Activated T-cell treated with anti-CD3 and anti-CD28 coated beads for 4 hours (primary cell): ENCODE measurements around the gene TOX4.

ENCODE experiments used
- DNase-seq: peaks from one replicate; pipeline ENCODE4 v3.0.0-alpha.2; 2020

The TOX4 gene

DNA sequence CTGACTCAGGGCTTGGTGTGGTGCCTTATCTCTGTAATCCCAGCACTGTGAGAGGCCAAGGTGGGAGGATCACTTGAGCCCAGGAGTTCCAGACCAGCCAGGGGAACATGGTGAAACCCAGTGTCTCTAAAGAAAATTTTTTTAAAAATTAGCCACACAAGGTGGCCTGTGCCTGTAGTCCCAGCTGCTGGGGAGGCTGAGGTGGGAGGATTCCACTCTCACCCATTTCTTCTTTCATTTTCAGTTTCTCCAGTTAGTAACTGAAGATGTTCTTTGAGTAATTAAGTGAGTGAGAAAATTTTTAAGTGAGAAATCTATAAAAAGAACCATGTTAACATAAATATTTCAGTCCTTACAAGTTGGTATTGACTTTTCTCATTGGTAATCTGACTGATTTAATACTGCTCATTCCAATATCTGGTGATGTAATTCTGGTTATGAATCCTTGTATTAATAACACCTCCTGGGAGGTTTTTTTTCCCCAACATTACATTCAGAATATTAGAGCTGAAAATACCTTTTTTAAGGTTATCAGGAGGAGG, 28.1 kb downstream of the TOX4 start:
- no peak for DNase-seq

GRCh38 chr14:21506557-21506956, 29.6 kb downstream of the TOX4 start:
- no peak for DNase-seq

- no peak for DNase-seq
These were observed 32.6 kb downstream of the TOX4 start for GRCh38 chr14:21509432-21510143.

GRCh38 chr14:21510735-21511657, 34.0 kb downstream of the TOX4 start, which contains the start of gene METTL3:
Gene METTL3 (minus strand): TSS chr14:21511340. CDS start chr14:21511223, 117 bp downstream.
- DNase-seq: peak; percentile 87

DNA sequence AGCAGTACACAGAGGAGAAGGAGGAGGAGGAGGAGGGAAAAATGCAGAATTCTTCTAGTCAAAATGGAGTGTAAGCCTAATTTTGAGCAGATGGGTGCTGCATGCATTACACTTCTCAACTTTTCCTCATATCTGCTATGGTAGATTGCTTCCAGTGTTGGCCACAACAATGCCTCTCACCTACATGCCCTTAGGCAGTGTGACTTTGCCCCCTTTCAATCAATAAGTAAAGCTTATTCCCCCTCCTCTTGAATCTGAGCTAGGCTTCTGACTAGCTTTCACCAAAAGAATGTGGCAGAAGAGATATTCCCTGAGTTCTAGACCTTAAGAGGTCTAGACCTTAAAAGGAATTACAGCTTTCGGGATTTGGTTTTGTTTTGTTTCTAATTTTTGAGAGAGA, 37.3 kb downstream of the TOX4 start:
- DNase-seq: no peak

DNA sequence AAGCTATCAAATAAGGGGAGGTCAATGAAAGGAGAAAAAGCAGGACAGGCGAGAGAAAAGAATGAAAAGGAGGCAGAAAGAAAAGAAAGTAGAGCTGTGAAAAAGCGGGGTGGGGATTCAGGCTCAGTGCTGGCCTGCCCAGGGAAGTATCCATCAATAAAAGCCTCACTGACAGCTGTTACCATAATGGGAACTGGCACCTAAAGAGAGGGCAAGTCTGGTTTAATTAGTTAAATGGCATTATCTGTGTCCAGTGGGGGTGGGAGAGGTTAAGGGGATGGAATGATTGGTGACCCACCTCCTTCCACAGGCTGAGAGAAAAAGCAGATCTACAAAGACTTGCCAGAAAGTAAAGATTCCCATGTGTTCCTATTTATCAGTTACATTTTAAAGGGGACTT, 41.7 kb downstream of the TOX4 start:
- no peak for DNase-seq

GRCh38 chr14:21520767-21521166, 43.8 kb downstream of the TOX4 start:
- DNase-seq: no peak

DNA sequence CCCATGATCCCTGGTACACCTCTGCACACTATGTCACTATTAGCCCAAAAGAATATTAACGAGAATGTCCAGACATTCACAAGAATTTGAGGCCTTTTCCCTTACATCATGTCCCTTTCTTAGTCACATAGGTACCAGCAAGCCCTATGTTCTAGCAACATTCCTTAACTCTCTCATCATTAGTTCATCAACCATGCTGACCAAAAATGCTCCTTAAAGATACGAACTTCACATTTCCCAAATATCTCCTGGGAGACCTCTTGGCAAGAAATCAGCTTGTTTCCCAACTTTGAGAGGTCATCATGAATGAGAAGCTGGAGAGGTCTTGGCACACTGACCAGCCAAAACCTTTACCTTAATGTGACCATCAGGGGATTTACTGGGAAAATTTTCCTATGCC, 44.5 kb downstream of the TOX4 start:
- DNase-seq: no peak

DNA sequence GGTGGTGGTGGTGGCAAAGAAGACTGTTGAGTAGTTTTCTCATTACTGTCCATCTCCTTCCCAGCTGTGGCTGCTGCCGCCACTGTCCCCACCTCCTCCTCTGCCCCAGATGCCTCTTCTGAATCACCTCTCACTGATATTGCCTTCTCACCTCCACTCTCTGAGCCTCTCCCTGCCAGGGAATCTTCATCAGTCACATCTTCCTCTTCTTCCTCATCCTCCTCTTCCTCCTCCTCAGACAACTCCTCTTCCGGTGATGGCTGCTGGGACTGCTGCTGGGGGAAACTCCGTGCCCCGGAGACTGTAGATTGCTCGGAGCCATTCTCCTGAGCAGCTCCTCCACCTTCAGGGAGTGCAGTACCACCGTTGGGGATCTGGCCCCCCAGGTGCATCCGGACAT, 46.2 kb downstream of the TOX4 start:
- no peak for DNase-seq

DNA sequence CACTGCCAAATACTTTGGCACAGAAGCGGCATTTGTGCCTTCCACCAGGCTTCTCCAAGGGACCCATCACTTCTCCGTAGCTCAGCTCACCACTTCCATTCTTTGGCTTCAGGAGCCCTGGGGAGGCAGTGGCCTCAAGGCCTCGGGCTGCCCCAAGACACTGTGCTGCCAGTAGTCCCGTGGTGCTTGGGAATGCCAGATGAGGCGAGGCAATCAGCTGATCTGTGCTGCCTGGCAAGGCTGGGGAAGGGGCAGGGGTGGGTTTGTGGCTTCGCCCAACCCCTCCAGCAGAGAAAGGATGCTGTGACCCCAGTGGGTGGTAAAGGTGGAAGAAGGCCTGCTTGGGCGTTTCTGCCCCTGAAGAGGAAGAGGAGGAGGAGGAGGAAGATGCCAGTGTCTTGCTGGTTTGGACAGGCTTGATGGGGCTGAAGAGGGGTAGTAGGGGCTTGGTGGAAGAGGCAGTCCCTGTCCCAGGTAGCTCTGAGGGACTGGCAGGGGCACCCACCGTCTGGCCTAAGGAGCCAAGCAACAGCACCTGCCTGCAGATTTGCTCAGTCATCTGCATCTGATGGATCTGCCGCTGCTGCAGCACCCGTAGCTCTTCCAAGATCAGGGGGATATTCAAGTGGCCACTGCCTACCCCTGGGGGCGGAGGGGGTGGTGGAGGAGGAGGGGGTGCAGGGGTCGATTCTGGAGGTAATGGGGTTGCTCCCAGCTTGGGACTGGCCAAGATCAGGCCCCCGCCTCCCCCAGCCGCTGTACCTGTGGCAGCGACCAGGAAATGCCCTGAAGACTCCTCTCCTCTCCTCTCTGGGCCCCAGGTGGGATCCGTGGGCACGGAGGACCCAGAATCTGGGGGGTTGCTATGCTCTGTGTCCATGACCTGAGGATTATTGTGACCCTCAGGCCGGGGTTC, 47.8 kb downstream of the TOX4 start:
- no peak for DNase-seq

DNA sequence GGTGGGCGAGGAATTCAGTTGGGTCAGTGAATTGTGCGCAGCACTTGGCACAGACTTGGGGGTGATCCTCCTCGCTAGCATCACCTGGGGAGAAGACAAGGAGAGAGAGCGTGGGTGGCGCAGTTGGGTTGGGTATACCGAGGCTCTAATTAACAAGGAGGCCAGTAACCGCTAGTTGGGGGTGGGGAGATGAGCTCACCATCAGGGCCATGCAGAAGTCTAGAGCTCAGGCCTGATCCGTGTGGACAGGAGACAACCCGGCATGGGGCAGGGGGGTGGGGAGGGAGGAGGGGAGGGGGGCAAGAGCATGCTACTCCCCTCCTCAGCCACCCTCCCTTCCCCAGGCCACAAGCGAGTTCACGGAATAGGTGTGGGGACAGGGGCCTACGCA, 48.6 kb downstream of the TOX4 start:
- DNase-seq: no peak

DNA sequence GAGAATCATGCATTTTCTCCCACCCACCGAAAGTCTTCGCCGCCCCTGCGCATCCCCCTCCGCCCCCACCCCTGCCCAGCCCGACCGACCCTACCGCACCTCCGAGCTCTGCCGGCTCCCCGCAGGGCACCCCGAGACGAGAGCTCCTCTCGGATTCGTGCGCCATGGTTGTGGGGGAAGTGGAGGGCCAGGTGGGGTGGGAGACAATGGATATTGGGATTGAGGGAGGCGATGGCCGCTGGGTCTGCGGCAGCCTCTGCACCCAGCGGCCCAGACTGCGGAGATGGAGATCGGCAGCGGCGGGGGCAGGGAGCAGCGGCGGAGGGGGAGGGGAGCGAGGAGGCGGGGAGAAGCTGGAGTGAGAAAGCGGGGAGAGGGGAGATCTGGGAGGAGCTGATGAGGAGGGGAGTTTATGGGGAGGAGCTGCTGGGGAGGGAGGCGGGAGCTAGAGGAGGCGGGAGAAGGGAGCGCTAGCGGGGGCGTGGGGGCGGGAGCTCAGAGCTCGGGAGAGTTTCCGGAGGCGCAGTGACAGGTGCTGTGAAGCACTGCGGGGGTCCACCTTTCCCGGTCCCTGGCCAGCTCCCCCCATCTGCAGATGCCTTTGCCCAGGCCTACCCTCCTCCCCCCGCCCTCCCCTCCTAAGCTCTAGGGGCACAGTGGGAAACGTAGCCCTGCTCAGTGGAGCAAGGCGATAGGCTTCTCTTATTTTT, 49.1 kb downstream of the TOX4 start, which contains the start of gene SALL2:
Gene SALL2 (minus strand): TSS at position 385 of the 710 bp plus-strand sequence. CDS start 219 bp downstream, at position 166.
- peak; percentile 56 for DNase-seq

DNA sequence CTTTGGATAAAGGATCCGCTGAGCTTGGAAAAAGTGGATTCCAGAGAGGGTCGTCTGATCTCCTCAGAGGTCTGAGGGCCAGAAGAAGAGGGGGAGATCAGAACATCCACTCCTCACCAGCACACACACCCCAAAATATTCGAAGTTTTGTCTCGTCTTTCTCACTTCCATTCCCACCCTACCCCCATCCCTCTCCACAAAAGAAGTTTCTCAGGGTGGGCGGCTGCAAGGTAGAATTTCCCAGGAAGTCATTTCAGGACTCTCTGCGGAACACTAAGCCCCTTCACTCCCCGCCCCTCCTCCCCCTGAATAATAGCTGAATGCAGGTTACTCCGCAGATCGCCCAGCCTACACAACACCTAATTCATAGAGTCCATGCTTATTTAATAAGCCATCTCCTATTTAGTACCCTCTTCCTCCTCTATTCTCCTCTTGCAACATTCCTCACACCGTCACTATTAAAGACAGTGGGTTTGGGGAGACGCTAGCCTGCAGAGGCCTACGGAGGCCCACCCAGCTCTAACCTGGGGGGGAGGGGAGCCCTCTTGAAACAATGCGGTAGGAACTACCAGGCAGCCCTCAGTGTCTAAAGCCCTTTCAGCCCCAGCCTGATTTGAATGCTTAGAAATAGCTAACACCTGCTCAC, 49.8 kb downstream of the TOX4 start:
- DNase-seq: no peak

DNA sequence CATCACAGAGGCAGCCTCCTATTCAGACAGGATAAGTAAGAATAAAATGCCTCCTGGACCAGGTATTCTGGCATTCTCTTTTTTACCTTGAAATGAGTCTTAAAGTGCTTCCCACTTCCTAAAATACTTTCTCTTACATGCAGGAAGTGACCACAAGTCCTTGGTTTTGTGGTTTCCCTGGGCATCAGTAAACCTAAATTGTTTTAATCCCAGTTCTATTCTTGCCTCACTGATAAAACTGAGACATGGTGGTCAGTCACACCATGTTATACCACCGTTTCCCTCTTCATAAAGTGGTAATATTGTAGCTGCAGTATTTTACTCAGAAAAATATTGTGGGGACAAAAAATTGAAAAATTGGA, 50.3 kb downstream of the TOX4 start:
- no peak for DNase-seq

DNA sequence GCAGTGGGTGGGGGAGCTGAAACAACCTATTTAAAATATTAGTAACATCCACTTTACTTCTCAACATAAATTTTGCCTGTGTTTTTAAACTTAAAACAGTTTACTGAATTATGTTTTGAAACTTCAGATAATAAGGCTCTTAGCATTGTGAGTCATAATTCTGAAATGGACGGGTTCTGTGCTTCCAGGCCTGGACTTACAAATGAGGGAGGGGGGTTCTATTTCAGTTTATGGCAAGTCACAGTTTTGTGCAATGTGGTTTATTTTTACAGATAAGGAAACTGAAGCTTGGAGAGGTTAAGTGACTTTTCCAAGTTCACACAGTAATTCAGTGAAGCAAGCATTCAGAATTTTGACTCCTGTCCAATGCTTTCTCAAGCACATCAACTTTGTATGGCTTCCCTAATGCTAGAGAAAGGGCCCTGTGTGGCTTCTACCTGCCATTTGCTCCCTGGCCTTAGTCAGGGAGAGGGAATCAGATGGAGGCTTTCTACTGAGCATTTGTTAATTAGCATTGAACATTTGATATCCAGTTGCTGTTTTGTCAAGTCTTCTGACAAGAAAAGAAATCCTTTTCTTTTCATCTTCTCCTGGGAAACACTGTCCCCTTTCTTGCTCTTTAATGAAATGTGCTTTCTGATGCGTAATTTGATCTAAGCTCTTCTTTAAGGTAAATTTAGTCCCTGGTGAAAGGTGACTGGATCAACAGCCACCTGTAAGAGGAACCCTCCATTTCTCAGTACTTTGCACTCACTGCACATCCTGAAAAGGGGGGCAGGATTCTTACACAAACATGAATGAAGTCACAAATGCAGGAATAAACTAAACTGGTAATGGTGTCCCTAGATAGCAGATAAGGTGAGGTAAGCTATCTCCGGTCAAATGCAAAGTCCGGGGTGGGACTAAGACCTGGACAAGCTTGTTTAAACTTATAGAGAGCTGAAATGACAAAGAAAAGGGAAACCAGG, 51.7 kb downstream of the TOX4 start:
- no peak for DNase-seq

GRCh38 chr14:21529515-21529914, 52.5 kb downstream of the TOX4 start:
- no peak for DNase-seq

DNA sequence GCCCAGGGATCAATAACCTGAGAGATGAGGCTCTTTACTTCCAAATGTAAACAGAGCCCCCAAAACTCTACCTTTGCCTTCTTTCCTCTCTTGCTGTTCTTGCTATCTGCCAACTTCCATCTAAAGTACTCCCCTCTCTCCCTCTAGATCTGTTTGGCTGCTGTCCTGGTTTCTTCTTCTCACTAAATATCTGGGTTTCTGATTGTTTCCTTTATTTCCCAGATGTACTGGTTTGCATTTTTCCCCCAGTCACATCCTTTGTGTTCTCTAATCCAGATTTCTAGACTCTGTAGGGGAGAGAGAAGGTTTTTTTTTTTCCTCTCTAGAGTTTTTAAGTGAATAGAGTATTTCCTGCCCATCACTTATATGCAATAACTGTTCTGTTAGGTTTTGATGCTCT, 56.3 kb downstream of the TOX4 start:
- no peak for DNase-seq

GRCh38 chr14:21534576-21534975, 57.6 kb downstream of the TOX4 start:
- no peak for DNase-seq

DNA sequence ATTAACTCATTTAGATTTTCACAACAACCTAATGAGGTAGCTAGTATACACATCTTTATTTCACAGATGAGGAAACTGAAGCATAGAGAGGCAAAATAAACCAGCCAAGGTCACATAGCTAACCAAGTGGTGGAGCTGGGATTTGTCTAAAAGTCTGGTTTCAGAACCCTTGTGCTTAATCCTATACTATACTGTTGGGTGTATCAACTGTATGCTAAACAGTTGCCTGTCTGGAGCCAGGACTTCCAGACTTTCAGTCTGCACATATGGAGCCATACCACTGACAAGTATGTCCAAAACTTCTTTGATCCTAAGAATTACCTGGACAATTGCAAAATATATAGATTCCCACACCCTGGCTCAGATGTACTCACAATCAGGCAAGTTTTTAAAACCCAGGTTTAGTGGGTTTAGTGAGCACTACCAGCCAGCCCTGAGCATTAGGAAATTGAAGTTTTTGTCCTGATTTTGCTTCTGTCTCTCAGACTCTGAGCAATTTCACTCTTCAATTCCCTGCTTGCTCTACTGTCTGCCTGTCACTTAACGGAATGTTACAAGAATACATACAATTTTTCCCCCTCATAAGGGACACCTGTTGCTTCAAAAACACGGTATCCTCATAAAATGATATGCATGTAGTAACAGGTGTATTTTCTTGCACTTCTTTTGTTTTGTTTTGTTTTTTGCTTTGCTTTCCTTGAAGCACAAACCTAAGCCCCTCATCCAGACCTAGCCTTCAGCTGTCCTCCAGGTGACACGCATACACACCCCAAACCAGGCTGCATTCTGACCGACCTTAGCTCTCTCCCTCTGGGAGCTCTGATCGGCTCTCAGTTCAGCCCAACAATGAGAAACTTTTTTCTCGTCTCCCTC, 58.8 kb downstream of the TOX4 start:
- no peak for DNase-seq
